C4-2B (cell line): ENCODE measurements around the gene CENPP.

Experiments used
- ZFX ChIP-seq: fragments of 450-650 bp; IDR thresholded peaks from 2 replicates; pipeline ENCODE4 v1.6.1; 2017
- TF ChIP-seq, protein P1 (sequence below): fragments of 450-650 bp; conservative IDR thresholded peaks from 2 replicates; pipeline ENCODE4 v1.5.1; 2017; ENCODE audit warnings: mild to moderate bottlenecking

DNA sequence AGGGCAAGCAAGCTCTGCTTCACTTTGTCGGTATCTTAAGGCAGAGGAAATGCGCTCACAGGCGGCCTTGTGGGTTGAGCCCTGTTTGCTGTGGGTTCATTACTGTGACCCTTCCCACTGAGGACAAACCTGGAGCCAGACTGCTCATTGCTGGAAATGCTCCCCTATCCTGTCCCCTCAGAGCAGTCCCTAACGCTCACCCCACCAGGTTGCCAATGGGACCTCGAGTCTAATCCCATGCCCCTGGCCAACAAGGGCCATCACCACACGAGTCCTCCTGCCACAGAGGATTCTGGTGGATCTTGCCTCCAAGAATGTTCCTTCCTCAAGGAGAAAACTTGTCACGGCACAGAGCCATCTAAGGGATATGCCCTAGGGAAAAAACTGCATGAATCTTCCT is 329.6 kb downstream of the CENPP start:
- TF ChIP-seq, protein P1, sequence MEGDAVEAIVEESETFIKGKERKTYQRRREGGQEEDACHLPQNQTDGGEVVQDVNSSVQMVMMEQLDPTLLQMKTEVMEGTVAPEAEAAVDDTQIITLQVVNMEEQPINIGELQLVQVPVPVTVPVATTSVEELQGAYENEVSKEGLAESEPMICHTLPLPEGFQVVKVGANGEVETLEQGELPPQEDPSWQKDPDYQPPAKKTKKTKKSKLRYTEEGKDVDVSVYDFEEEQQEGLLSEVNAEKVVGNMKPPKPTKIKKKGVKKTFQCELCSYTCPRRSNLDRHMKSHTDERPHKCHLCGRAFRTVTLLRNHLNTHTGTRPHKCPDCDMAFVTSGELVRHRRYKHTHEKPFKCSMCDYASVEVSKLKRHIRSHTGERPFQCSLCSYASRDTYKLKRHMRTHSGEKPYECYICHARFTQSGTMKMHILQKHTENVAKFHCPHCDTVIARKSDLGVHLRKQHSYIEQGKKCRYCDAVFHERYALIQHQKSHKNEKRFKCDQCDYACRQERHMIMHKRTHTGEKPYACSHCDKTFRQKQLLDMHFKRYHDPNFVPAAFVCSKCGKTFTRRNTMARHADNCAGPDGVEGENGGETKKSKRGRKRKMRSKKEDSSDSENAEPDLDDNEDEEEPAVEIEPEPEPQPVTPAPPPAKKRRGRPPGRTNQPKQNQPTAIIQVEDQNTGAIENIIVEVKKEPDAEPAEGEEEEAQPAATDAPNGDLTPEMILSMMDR, result no peak
- TF ChIP-seq ZFX, result no peak
